Spinal cord (tissue), 10 donors: ENCODE results near the gene CASTOR2. TPM values are rescaled to one million over a fixed set of nuclear protein-coding genes. Genes with fewer than 3 reads are reported as not detected.
"Not testable (repeated sequence)": the region's sequence is repeated elsewhere in the genome, so short reads cannot be mapped to it uniquely, and the experiment has no call there.

ENCODE experiments used
- DNase-seq, 6 donors: peaks; one replicate each; pipeline versions ENCODE4 v3.0.0 to v3.0.0-alpha.2; 2013 to 2015; ENCODE audit warnings: low spot score in 6 of 6, low read depth in 4 of 6
- H3K27ac ChIP-seq: one replicate; pipeline ENCODE4 v1.5.1; 2013; ENCODE audit warnings: low read depth, low read length, control low read depth
- H3K27me3 ChIP-seq: one replicate; pipeline ENCODE4 v1.6.1; 2013; ENCODE audit warnings: low read length; ENCODE audit not compliant: control insufficient read depth, insufficient read depth
- H3K36me3 ChIP-seq: one replicate; pipeline ENCODE4 v1.6.1; 2013; ENCODE audit warnings: low read length; ENCODE audit not compliant: control insufficient read depth, insufficient read depth
- H3K4me1 ChIP-seq: one replicate; pipeline ENCODE4 v1.6.1; 2013; ENCODE audit warnings: low read length; ENCODE audit not compliant: control insufficient read depth, insufficient read depth
- H3K4me3 ChIP-seq: one replicate; pipeline ENCODE4 v1.5.1; 2013; ENCODE audit warnings: low read depth, low read length, control low read depth
- H3K9me3 ChIP-seq: one replicate; pipeline ENCODE4 v1.6.1; 2013; ENCODE audit warnings: low read length; ENCODE audit not compliant: control insufficient read depth, insufficient read depth
- WGBS: methylation state at CpG from one replicate; pipeline ENCODE4 v1.1.5; 2013; ENCODE audit warnings: missing lambda C conversion rate; ENCODE audit not compliant: insufficient coverage; 5-methylcytosine and 5-hydroxymethylcytosine counted together
- polyA plus RNA-seq, 2 donors: library from polyadenylated mRNA; unstranded; fragments of 120-200 nt; gene quantifications; one replicate each; pipeline ENCODE4 v1.2.1, GENCODE V29; 2013; ENCODE audit not compliant: insufficient read length in 2 of 2
- total RNA-seq, 2 donors: library from RNA; depleted of rRNA in 1 of 2; stranded (reverse); fragments of 120-200 nt in 1 of 2; fragments of >200 nt in 1 of 2; gene quantifications; one replicate each; pipeline versions ENCODE4 v1.2.3 to v1.2.4, GENCODE V29; 2013 to 2014
- donor health status: healthy.

CASTOR2 gene
- total and polyA plus RNA-seq, 4 donors = 19.9 to 27.0 (median 22.3) TPM

DNA sequence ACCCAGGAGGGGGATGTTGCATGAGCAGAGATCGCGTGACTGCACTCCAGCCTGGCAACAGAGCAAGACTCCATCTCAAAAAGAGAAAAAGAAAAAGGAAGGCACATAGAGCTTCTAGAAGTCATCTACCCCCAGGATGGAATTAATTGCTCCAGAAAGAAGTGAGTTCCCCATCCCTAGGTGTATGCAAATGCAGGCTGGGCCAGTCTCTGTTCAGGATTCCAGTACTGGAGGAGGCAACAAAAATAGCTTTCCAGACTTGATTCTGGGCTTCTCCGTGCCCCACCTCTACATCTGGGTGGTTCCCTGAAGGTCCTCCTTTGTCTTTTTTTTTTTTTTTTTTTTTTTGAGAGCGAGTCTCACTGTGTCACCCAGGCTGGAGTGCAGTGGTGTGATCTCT is 28.6 kb downstream of the CASTOR2 start:
- no peak overlapping the region for H3K27ac ChIP-seq
- peaks cover 10% of the 10 kb centered on the region for H3K36me3 ChIP-seq
- DNase-seq = no peak
- no peaks in the 10 kb centered on the region for H3K27me3 ChIP-seq
- H3K4me3 ChIP-seq = no peak overlapping the region
- 89% methylated on average over 3 of the region's 4 CpGs for WGBS
- no peaks in the 10 kb centered on the region for H3K9me3 ChIP-seq
- H3K4me1 ChIP-seq = peaks cover 9% of the 10 kb centered on the region

DNA sequence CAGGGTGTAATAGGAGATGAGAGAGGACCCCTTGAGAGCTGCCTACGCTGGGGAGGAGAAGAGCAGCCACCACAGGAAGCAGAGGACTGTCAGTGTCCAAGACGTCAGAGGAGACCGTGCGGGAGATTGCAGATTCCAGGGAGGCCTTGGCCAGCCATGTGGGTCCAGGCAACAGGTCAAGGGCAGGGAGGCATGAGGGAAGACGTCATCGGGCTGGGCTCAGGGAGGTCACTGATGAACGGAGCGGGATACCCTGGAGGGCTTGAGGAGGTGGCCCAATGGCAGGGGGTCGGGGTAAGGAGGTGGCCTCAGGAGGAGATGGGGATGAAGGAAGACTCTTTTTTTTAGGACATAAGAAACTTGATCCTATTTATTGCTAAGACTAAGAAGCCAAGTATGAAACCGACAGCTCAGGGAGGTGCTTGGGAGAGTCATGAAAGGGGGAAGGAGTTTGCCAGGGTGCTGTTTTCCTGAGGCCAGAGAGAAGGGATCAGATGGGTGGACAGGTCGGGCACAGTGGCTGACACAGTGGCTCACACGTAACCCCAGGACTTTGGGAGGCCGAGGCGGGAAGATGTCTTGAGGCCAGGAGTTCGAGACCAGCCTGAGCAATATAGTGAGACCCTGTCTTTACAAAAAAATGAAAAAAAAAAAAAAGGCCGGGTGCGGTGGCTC is 30.5 kb downstream of the CASTOR2 start:
- H3K4me3 ChIP-seq, H3K4me1 ChIP-seq, DNase-seq, H3K9me3 ChIP-seq, H3K27ac ChIP-seq, H3K27me3 ChIP-seq: not testable (repeated sequence)
- WGBS = 87% methylated on average over 12 of the region's 17 CpGs
- H3K36me3 ChIP-seq = peaks cover 10% of the 10 kb centered on the region

DNA sequence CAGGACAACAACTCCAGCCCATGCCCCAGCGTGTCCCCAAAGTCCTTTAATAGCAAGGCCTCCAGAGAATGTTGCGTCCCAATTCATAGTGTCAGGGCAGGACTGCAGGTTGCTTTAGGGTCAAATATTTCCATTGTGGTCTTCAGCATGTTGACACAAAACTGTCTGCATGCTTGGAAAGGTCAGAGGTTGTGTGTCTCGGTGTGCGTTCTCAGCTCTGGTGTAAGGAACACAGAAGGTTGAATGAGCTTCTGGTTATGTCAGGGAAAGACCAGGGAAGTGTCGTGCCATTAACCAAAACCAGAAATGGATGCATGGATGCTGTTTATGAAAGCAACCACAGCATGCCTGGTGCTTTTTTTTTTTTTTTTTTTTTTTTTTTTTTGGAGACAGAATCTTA is 31.9 kb downstream of the CASTOR2 start:
- DNase-seq = peak in 1 of 6 donors; percentile 9
- H3K27me3 ChIP-seq, H3K4me3 ChIP-seq, H3K4me1 ChIP-seq, H3K27ac ChIP-seq, H3K9me3 ChIP-seq: not testable (repeated sequence)
- WGBS = 88% methylated on average over 3 of the region's 5 CpGs
- peaks cover 10% of the 10 kb centered on the region for H3K36me3 ChIP-seq

DNA sequence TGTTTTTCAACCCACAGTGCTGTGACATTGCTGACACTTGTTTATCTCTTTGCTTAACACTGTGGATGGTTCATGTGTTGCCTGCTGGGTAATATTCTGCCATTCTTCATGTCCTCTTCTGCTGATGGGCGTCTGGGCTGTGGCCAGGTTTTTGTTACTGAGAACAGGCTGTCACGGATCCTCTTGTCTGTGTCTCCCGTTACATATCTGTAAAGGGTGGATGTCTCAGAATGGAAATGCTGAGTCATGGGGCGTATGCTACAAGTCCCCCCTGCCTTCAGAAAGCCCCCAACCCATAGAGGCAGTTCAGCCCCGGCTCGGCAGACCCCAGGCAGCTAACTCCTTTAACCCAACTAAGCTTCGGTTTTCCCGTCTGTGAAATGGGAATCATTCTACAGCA is 33.3 kb downstream of the CASTOR2 start:
- no CpG with 5 or more reads among the region's 8 CpGs for WGBS
- H3K36me3 ChIP-seq = peaks cover 10% of the 10 kb centered on the region
- H3K9me3 ChIP-seq, H3K4me3 ChIP-seq, DNase-seq, H3K4me1 ChIP-seq, H3K27me3 ChIP-seq, H3K27ac ChIP-seq: not testable (repeated sequence)

DNA sequence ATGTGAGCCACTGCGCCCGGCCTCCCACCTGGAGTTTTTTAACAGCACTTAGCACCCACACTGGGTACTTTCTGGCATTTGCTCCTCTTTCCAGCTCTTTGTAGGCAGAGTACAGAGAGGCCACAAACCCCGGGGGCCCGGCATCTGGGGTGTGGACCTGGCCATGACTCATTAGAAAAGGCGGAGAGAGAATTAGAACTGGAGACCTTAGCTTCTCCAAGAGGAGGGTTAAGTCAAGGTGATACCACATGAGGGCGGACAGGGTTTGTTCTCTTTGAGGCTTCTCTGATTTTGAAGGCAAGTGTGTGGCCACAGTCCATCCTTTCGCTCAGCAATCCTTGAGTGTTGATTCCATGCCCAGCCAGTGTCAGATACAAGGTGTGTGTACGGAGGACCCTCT is 36.9 kb downstream of the CASTOR2 start:
- DNase-seq = not testable (repeated sequence)

DNA sequence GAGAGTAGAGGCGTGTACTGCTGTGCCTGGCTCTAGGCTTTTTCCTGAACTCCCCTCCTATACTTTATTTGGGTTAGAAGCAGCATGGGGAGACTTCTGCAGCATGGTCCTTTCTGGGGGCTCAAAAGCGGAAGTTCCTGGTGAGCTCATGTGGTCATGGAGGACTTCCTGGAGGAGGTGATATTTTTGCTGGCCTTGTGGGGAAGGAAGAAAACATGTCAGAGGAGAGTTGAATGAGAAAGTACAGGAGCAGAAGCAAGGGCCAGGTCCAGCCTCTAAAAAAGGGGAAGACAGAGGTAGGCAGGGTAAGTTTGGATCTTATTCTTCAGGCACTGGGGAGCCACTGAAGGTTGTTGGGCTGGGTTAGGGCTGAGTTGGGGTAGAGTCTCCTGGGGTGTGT is 45.5 kb downstream of the CASTOR2 start:
- WGBS = 100% methylated on average over 1 of the region's 2 CpGs

More for the DNA sequence above, 36.9 kb downstream of the CASTOR2 start:
- not testable (repeated sequence) for H3K9me3 ChIP-seq, H3K27me3 ChIP-seq, H3K36me3 ChIP-seq, H3K4me3 ChIP-seq, H3K4me1 ChIP-seq, H3K27ac ChIP-seq
- 96% methylated on average over 6 of the region's 8 CpGs for WGBS

DNA sequence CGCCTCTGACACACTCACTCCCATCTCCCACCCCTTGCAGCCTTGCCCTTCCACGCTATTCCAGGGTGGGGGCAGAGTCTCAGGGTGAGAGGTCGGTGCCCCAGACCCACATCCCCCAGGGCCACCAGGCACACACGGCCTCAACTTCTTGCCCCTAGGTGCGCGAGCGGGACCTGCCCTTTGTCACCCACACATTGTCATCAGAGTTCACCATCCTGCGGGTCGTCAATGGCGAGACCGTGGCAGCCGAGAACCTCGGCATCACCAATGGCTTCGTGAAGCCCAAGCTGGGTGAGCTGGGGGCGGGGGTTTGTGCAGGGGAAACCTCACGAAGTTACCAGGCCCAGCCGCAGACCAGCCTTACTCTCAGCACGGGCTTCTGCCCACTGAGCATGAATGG is 53.3 kb downstream of the CASTOR2 start:
- H3K4me3 ChIP-seq = no peak overlapping the region
- no peak overlapping the region for H3K27ac ChIP-seq
- WGBS = 97% methylated on average over 18 of the region's 18 CpGs
- no peaks in the 10 kb centered on the region for H3K9me3 ChIP-seq
- peaks cover 86% of the 10 kb centered on the region for H3K36me3 ChIP-seq
- DNase-seq = no peak
- H3K4me1 ChIP-seq = no peaks in the 10 kb centered on the region
- no peaks in the 10 kb centered on the region for H3K27me3 ChIP-seq

More for the DNA sequence above, 45.5 kb downstream of the CASTOR2 start:
- Histone ChIP-seq H3K9me3 (no peaks in the 10 kb centered on the region), H3K27ac (no peak overlapping the region), H3K4me3 (no peak overlapping the region), H3K4me1 (no peaks in the 10 kb centered on the region), H3K27me3 (no peaks in the 10 kb centered on the region), H3K36me3 (peaks cover 54% of the 10 kb centered on the region)
- DNase-seq = no peak

DNA sequence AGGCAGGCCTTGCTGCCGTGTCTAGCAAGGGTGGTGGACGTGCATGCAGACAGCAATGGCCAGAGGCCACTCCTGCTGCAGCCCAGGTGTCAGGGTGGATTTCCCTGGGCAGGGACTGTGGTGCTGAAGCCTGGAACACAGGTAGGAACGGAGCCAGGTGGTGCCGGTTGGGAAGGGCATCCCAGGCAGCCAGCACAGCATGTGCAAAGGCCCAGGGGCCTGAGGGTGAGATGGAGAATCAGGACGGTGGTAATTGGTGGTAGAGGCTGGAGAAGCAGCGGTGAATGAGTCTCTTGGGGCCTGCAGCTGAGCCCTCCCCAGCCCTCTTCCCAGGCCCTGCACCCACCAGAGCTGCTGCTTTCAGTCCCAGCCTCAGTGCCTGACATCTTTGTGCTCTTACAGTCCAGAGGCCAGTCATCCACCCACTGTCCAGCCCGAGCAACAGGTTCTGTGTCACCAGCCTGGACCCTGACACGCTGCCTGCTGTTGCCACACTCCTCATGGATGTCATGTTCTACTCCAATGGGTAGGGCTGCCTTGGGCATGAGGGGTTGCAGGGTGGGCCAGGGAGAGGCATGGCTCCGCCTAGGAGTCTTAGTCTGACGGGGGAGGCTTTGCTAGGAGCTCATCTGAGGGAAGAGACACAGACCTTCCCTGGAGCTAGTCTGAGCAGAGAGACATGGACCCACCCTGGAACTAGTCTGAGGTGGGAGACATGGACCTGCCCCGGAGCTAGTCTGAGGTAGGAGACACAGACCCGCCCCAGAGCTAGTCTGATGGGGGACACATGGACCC is 54.3 kb downstream of the CASTOR2 start:
- Histone ChIP-seq H3K36me3 (peaks cover 88% of the 10 kb centered on the region), H3K4me1 (no peaks in the 10 kb centered on the region), H3K27me3 (no peaks in the 10 kb centered on the region), H3K9me3 (no peaks in the 10 kb centered on the region), H3K4me3 (no peak overlapping the region), H3K27ac (no peak overlapping the region)
- 91% methylated on average over 12 of the region's 12 CpGs for WGBS
- DNase-seq = no peak

DNA sequence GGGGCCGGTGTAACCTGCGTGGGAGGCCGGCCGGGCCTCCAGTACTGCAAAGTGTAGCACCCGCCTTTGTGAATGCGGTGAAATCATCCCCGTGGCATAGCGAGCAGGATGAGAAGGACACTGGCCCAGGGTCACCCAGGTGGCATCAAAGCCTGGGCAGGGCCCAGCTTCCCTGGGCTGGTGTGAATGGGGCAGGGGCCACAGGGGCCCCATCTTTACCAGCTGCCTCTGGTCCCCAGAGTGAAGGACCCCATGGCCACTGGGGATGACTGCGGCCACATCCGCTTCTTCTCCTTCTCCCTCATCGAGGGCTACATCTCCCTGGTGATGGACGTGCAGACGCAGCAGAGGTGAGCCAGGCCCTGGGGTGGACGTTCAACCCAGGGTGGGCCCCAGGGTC is 55.3 kb downstream of the CASTOR2 start:
- no peak for DNase-seq
- 95% methylated on average over 12 of the region's 14 CpGs for WGBS
- peaks cover 91% of the 10 kb centered on the region for H3K36me3 ChIP-seq

DNA sequence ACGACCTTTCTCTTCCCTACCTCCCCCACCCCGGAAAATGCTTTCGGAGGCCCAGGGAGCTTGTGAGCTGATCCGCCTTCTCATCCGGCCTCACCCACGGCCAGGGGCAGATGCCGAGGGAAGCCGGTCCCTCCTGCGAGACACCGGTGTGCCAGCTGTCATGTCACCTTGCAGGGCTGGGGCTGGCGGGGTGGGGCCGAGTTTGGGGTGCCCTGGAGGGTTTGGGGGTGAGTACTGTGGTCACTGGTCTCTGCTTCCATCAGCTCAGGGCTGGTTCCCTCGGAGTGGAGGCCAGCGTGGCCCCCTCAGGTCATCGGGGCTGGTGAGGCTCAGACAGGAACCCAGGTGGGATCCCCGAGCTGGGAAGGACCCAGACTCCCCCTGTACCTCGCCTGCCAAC is 60.4 kb downstream of the CASTOR2 start:
- Histone ChIP-seq H3K27ac (no peak overlapping the region), H3K36me3 (peaks cover 97% of the 10 kb centered on the region), H3K4me3 (no peak overlapping the region), H3K27me3 (no peaks in the 10 kb centered on the region), H3K9me3 (no peaks in the 10 kb centered on the region), H3K4me1 (no peaks in the 10 kb centered on the region)
- no peak for DNase-seq
- WGBS = 92% methylated on average over 15 of the region's 17 CpGs

More for the DNA sequence above, 55.3 kb downstream of the CASTOR2 start:
- no peak overlapping the region for H3K4me3 ChIP-seq
- H3K27me3 ChIP-seq = no peaks in the 10 kb centered on the region
- no peaks in the 10 kb centered on the region for H3K4me1 ChIP-seq
- H3K9me3 ChIP-seq = no peaks in the 10 kb centered on the region
- H3K27ac ChIP-seq = no peak overlapping the region
